Ishikawa (cell line): Measurements from ENCODE around the gene ZNF586.

Experiments
- CEBPB ChIP-seq: IDR thresholded peaks from 2 replicates; pipeline ENCODE4 v1.6.1; 2012
- EP300 ChIP-seq: IDR thresholded peaks from 2 replicates; pipeline ENCODE4 v1.6.1; 2012; ENCODE audit warnings: borderline replicate concordance
- NFIC ChIP-seq: IDR thresholded peaks from 2 replicates; pipeline ENCODE4 v1.6.1; 2012
- RAD21 ChIP-seq: IDR thresholded peaks from 2 replicates; pipeline ENCODE4 v1.6.1; 2012; ENCODE audit warnings: low read depth
- REST ChIP-seq: IDR thresholded peaks from 2 replicates; pipeline ENCODE4 v1.6.1; 2012; ENCODE audit warnings: low read depth, mild to moderate bottlenecking
- TAF1 ChIP-seq: IDR thresholded peaks from 2 replicates; pipeline ENCODE4 v1.6.1; 2012; ENCODE audit warnings: low read depth, mild to moderate bottlenecking
- USF1 ChIP-seq: IDR thresholded peaks from 2 replicates; pipeline ENCODE4 v1.6.1; 2012
- YY1 ChIP-seq: IDR thresholded peaks from 2 replicates; pipeline ENCODE4 v1.6.1; 2012; ENCODE audit warnings: low read depth
- TF ChIP-seq, protein P1 (sequence below): IDR thresholded peaks from 2 replicates; pipeline ENCODE4 v1.6.1; 2012

GRCh38 chr19:57818378-57818777 is 48.9 kb downstream of the ZNF586 start:
- TF ChIP-seq EP300 (no peak), RAD21 (no peak), TAF1 (no peak), NFIC (no peak), CEBPB (no peak), REST (no peak), USF1 (no peak), YY1 (no peak)
- TF ChIP-seq, protein P1, sequence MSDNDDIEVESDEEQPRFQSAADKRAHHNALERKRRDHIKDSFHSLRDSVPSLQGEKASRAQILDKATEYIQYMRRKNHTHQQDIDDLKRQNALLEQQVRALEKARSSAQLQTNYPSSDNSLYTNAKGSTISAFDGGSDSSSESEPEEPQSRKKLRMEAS, result no peak
